Measurements from ENCODE around the gene ALDH3A1.

ALDH3A1 gene

DNA sequence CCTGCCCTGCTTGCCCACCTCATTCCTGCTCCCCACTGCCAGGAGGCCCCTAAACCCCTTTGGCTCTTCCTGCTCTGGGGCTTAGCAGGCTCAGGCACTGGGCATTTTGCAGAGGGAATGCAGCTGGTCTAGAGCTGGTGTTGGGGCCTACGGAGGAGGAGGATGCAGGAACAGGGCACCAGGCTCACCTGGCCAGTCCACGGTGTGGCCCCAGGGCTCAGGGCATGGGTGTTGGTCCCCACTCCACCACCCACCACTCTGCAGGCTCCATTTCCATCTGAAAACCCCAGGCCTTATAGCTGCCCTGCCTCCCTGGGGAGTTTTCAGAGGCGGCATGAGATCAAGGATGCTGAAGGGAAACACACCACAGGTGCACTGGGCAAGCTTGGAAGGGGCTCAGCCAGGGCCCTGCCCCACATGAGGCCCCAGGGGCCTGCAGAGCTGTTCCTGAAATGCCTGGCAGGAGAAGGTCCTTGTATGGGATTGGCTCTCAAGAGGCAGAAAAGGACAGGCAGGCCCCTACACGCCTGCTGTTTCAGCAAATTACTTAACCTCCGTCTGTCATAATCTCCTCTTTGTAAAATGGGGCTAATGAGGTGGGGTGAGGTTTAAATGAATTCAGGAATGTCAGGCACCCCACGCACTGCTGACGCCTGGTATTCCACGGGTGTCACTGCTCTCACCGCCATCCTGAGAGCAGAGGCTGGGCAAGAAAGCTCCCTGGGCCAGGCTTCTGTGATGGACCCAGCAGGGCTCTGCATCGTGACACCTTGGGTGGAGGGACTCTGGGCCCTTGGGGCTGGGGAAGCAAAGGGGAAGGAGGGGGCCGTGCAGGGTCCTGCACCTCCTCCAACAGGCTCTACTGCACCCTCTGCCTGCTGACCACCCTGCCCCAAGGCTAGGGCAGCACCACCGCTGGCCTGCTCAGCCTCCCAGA is 41.0 kb downstream of the ALDH3A1 start:
- H3K4me3 ChIP-seq (replicated peaks; ENCODE audit: low read depth, low read length) = no peak overlapping the region
- no peak for DNase-seq (ENCODE audit: low read depth)
- no peak for TF ChIP-seq CTCF (IDR thresholded peaks at IDR 0.05; ENCODE audit: low read length, missing control alignments)

- no peak overlapping the region for H3K4me3 ChIP-seq (replicated peaks; ENCODE audit: low read depth, low read length)
- no peak for DNase-seq (ENCODE audit: low read depth)
- no peak for TF ChIP-seq CTCF (IDR thresholded peaks at IDR 0.05; ENCODE audit: low read length, missing control alignments)
Measured at GRCh38 chr17:19705771-19706770, 42.0 kb downstream of the ALDH3A1 start.

GRCh38 chr17:19705201-19705600 is 42.9 kb downstream of the ALDH3A1 start:
- no peak for DNase-seq (ENCODE audit: low read depth)
- H3K4me3 ChIP-seq (replicated peaks; ENCODE audit: low read depth, low read length) = no peak overlapping the region
- TF ChIP-seq CTCF (IDR thresholded peaks at IDR 0.05; ENCODE audit: low read length, missing control alignments) = no peak

GRCh38 chr17:19703828-19704613 is 44.1 kb downstream of the ALDH3A1 start:
- TF ChIP-seq CTCF (IDR thresholded peaks at IDR 0.05; ENCODE audit: low read length, missing control alignments) = no peak
- no peak for DNase-seq (ENCODE audit: low read depth)
- H3K4me3 ChIP-seq (replicated peaks; ENCODE audit: low read depth, low read length) = no peak overlapping the region

- DNase-seq (ENCODE audit: low read depth) = no peak
- TF ChIP-seq CTCF (IDR thresholded peaks at IDR 0.05; ENCODE audit: low read length, missing control alignments) = no peak
Measured at GRCh38 chr17:19703106-19703827, 44.8 kb downstream of the ALDH3A1 start.

DNA sequence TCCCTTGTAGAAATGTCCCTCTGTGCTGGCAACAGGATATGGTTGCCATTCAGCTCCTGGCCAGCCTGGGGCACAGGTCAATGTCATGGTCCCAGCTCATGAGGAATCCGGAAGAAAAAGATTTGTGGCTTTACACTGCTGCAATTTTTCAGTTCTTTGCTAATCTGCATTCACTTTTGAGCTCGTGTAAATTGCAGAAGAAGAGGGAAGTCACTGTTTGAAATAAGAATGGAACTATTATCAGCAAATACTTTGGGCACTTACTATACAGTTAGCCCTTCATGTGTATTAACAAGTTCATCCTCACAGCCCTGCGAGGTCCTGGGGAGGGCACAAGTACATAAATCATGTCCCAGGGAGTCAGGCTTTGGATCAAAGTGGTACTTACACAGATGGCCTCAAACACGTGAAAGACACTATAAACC is 45.9 kb downstream of the ALDH3A1 start:
- no peak for DNase-seq (ENCODE audit: low read depth)
- no peak overlapping the region for H3K4me3 ChIP-seq (replicated peaks; ENCODE audit: low read depth, low read length)
- TF ChIP-seq CTCF (IDR thresholded peaks at IDR 0.05; ENCODE audit: low read length, missing control alignments) = no peak

More at GRCh38 chr17:19703106-19703827, 44.8 kb downstream of the ALDH3A1 start:
- H3K4me3 ChIP-seq (replicated peaks; ENCODE audit: low read depth, low read length) = no peak overlapping the region
